Stimulated activated memory B cell treated with anti-CD40 and anti-IgM and Interleukin-4, amounts not matched to agents 10 μg/mL and 1 μg/mL and 100 μg/mL, for 72 hours (primary cell): ENCODE data around the gene GIGYF2.
"Not testable (repeated sequence)": the region's sequence is repeated elsewhere in the genome, so short reads cannot be mapped to it uniquely, and the experiment has no call there.

ENCODE experiments used
- ATAC-seq: fragments of 150-1000 bp; cut with Tn5 transposase; 2 replicates; pipeline ENCODE4 v1.10.0; 2021
- H3K27ac Mint-ChIP-seq: one replicate; pipeline ENCODE4 v1.8.0; 2022; ENCODE audit warnings: mild to moderate bottlenecking, mixed read lengths
- H3K27me3 Mint-ChIP-seq: one replicate; pipeline ENCODE4 v1.8.0; 2022; ENCODE audit warnings: mixed read lengths
- H3K36me3 Mint-ChIP-seq: one replicate; pipeline ENCODE4 v1.8.0; 2022; ENCODE audit warnings: mixed read lengths
- H3K4me1 Mint-ChIP-seq: one replicate; pipeline ENCODE4 v1.8.0; 2022; ENCODE audit warnings: mixed read lengths
- H3K4me3 Mint-ChIP-seq: one replicate; pipeline ENCODE4 v1.8.0; 2022; ENCODE audit warnings: mild to moderate bottlenecking, moderate library complexity, mixed read lengths
- H3K9me3 Mint-ChIP-seq: one replicate; pipeline ENCODE4 v1.8.0; 2022; ENCODE audit warnings: mixed read lengths

Gene GIGYF2

DNA sequence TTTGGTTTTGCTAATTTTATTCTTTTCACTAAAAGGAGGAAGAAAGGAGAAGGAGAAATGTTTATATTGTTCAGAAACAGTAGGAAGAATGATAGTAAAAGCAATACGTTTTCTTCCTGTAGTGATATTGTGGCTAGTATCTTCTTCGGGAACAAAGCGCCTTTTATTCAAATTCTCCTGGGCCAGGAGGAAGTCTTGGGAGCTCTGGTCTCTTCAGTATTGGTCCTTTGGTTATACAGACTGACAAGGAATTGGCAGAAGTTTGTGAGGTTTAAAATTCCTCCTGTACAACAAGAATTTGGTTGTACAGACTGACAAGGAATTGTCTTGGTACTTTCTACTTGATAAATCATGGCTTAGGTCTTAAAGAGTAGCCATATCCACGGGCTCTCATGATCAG, 9.9 kb downstream of the GIGYF2 start:
- Mint-ChIP-seq H3K36me3 (peaks cover 34% of the 10 kb centered on the region), H3K9me3 (no peaks in the 10 kb centered on the region), H3K27me3 (no peaks in the 10 kb centered on the region), H3K4me1 (peaks cover 12% of the 10 kb centered on the region), H3K4me3 (no peak overlapping the region), H3K27ac (no peak overlapping the region)
- no peak for ATAC-seq

DNA sequence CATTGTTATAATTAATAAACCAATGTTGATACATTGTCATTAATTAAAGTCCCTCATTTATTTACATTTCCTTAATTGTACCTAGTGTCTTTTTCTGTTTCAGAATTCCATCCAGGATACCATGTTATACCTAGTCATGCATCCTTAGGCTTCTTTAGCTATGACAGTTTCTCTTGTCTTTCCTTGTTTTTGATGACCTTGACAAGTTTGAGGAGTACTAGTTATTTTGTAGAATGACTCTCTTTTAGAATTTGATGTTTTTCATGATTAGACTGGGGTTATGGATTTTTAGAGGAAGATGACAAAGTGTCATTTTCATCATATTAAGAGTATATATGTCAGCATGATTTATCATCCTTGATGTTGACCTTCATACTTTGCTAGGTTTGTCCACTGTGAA, 16.4 kb downstream of the GIGYF2 start:
- H3K4me1 Mint-ChIP-seq = peaks cover 26% of the 10 kb centered on the region
- peaks cover 43% of the 10 kb centered on the region for H3K36me3 Mint-ChIP-seq
- no peak overlapping the region for H3K27ac Mint-ChIP-seq
- ATAC-seq = no peak
- H3K4me3 Mint-ChIP-seq = no peak overlapping the region
- no peaks in the 10 kb centered on the region for H3K9me3 Mint-ChIP-seq
- H3K27me3 Mint-ChIP-seq = no peaks in the 10 kb centered on the region

- H3K4me3 Mint-ChIP-seq = no peak overlapping the region
- no peaks in the 10 kb centered on the region for H3K27me3 Mint-ChIP-seq
- peaks cover 34% of the 10 kb centered on the region for H3K4me1 Mint-ChIP-seq
- no peak overlapping the region for H3K27ac Mint-ChIP-seq
- H3K9me3 Mint-ChIP-seq = no peaks in the 10 kb centered on the region
- H3K36me3 Mint-ChIP-seq = peaks cover 55% of the 10 kb centered on the region
- no peak for ATAC-seq
These were observed 17.8 kb downstream of the GIGYF2 start for GRCh38 chr2:232714969-232715368.

DNA sequence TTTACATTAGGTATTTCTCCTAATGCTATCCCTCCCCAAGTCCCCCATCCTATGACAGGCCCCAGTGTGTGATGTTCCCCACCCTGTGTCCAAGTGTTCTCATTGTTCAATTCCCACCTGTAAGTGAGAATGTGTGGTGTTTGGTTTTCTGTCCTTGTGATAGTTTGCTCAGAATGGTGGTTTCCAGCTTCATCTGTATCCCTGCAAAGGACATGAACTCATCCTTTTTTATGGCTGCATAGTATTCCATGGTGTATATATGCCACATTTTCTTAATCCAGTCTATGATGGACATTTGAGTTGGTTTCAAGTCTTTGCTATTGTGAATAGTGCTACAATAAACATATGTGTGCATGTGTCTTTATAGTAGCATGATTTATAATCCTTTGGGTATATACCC, 22.9 kb downstream of the GIGYF2 start:
- H3K9me3 Mint-ChIP-seq, H3K27ac Mint-ChIP-seq, H3K4me3 Mint-ChIP-seq, H3K27me3 Mint-ChIP-seq, ATAC-seq: not testable (repeated sequence)
- Mint-ChIP-seq H3K36me3 (peaks cover 67% of the 10 kb centered on the region), H3K4me1 (peaks cover 45% of the 10 kb centered on the region)

DNA sequence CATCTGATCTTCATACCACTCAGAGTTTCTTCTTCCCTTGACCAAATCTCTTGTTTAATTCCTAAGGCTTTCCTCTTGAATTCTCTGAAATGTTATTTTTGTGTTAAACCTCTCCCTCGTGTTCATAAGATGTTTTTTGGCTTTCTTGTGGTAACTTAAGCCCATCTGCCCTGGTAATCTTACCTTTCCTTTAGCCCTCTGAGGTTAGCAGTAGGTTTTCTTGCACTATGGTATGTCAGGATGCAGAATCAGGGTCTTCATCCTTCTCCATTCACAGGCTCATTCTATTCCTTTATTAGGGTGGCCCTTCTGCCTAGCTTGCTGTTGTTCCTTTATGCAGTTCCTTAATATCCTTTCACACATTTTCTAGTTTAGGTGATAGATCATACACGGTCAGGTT, 24.1 kb downstream of the GIGYF2 start:
- no peak for ATAC-seq
- H3K27ac Mint-ChIP-seq = no peak overlapping the region
- peaks cover 41% of the 10 kb centered on the region for H3K4me1 Mint-ChIP-seq
- H3K9me3 Mint-ChIP-seq = no peaks in the 10 kb centered on the region
- peaks cover 72% of the 10 kb centered on the region for H3K36me3 Mint-ChIP-seq
- H3K4me3 Mint-ChIP-seq = no peak overlapping the region
- H3K27me3 Mint-ChIP-seq = no peaks in the 10 kb centered on the region

DNA sequence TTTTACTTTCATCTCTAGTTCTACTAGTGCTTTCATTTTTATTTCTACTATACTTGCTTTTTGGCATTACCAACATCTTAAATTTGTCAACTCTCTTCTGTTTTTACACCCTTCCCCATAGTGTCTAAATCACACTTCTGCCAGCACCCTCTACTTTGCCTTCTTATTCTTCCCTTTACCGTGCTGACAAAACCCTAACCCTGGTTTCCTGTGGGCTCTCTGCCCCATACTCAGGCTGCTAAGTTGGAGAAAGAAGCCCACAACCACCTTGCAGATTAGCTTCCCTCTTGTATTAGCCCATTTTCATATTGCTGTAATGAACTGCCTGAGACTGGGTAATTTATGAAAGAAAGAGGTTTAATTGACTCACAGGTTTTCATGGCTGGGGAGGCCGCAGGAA, 24.8 kb downstream of the GIGYF2 start:
- H3K27me3 Mint-ChIP-seq = no peaks in the 10 kb centered on the region
- H3K4me1 Mint-ChIP-seq = peaks cover 41% of the 10 kb centered on the region

DNA sequence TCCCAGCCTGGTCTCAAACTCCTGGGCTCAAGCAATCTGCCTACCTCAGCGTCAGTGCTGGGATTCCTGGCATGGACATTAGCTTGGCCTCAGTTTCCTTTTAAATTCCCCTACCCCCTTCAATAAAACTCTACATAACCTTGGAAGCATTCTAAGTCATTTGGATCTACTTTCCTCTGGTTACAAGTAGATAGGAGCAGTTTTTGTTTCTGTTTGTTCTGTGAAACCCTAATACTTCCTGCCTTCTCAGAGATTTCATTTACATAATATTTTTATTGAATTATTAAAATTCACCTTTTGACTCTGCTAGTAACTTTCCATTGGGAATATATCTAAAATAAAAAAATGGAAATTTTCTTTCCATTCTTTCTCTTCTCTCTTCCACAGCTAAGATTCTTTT, 25.9 kb downstream of the GIGYF2 start:
- H3K9me3 Mint-ChIP-seq = no peaks in the 10 kb centered on the region
- H3K4me3 Mint-ChIP-seq = no peak overlapping the region
- H3K27me3 Mint-ChIP-seq = no peaks in the 10 kb centered on the region
- no peak overlapping the region for H3K27ac Mint-ChIP-seq
- H3K36me3 Mint-ChIP-seq = peaks cover 65% of the 10 kb centered on the region
- ATAC-seq = no peak
- H3K4me1 Mint-ChIP-seq = peaks cover 40% of the 10 kb centered on the region

More for the DNA sequence above, 24.8 kb downstream of the GIGYF2 start:
- ATAC-seq = no peak
- no peaks in the 10 kb centered on the region for H3K9me3 Mint-ChIP-seq
- peaks cover 66% of the 10 kb centered on the region for H3K36me3 Mint-ChIP-seq
- H3K4me3 Mint-ChIP-seq = no peak overlapping the region
- peak overlapping the region; percentile 1 for H3K27ac Mint-ChIP-seq

- Mint-ChIP-seq H3K9me3 (no peaks in the 10 kb centered on the region), H3K36me3 (peaks cover 48% of the 10 kb centered on the region), H3K27ac (no peak overlapping the region), H3K4me1 (peaks cover 14% of the 10 kb centered on the region), H3K4me3 (no peak overlapping the region), H3K27me3 (no peaks in the 10 kb centered on the region)
- ATAC-seq = no peak
These were observed 31.7 kb downstream of the GIGYF2 start for GRCh38 chr2:232728785-232729184.

DNA sequence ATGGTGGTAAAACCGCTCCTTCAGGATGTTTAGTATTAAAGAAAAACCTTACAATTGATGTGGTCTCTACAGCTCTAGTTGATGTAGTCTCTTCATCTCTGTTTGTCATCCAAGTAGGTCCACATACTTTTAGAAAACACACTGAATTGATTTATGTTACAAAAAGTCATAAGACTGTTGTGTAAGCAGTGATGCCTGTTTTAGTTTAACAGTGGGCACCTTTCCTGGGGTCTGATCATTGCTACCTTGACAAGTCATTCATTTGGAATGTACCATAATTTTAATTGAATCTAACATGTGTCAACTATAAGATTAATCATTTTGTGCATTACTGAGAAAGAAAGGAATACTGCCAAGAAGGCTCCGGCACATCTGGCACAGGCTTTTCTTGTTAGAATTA, 34.3 kb downstream of the GIGYF2 start:
- Mint-ChIP-seq H3K4me3 (no peak overlapping the region), H3K36me3 (peaks cover 36% of the 10 kb centered on the region), H3K27ac (no peak overlapping the region), H3K27me3 (no peaks in the 10 kb centered on the region), H3K9me3 (no peaks in the 10 kb centered on the region), H3K4me1 (peaks cover 8% of the 10 kb centered on the region)
- no peak for ATAC-seq

DNA sequence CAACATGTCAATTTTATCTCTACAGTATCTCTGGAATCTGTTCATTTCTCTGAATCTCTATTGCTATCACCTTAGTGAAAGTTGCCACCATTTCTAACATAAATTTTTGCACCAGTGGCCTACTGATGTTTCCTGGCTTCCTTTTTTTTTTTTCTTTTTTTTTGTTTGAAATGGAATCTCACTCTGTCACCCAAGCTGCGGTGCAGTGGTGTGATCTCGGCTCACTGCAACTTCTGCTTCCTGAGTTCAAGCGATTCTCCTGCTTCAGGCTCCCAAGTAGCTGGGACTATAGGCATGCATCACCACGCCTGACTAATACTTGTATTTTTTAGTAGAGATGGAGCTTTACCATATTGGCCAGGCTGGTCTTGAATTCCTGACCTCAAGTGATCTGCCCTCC, 44.2 kb downstream of the GIGYF2 start:
- no peaks in the 10 kb centered on the region for H3K9me3 Mint-ChIP-seq
- no peak for ATAC-seq
- H3K27me3 Mint-ChIP-seq = no peaks in the 10 kb centered on the region
- no peak overlapping the region for H3K4me3 Mint-ChIP-seq
- H3K27ac Mint-ChIP-seq = no peak overlapping the region
- H3K36me3 Mint-ChIP-seq = peaks cover 36% of the 10 kb centered on the region
- H3K4me1 Mint-ChIP-seq = peaks cover 6% of the 10 kb centered on the region

GRCh38 chr2:232741972-232742371, 44.8 kb downstream of the GIGYF2 start:
- Mint-ChIP-seq H3K27me3 (no peaks in the 10 kb centered on the region), H3K4me1 (peaks cover 6% of the 10 kb centered on the region), H3K9me3 (no peaks in the 10 kb centered on the region), H3K4me3 (no peak overlapping the region), H3K36me3 (peaks cover 36% of the 10 kb centered on the region), H3K27ac (no peak overlapping the region)
- ATAC-seq = no peak

DNA sequence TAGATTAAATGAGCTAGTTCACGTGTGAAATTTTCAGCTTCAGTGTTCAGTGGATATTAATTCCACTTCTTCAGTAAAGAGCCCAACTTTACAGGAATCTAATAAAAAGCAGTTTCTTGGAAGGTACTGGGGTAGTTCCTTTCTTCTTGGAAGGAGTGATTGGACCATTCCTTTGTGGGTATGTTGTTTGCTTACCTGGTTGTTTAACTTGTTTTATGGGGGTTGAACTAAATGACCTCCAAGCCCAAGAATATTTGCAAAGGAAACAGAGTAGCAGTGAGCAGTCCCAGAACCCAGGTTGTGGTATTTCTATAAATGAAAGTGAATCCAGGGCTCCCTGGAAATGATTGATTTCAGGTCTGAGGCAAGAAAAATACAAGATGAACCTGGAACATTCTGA, 47.8 kb downstream of the GIGYF2 start:
- Mint-ChIP-seq H3K4me1 (peaks cover 6% of the 10 kb centered on the region), H3K4me3 (no peak overlapping the region), H3K27ac (no peak overlapping the region), H3K27me3 (no peaks in the 10 kb centered on the region), H3K36me3 (peaks cover 44% of the 10 kb centered on the region), H3K9me3 (no peaks in the 10 kb centered on the region)
- ATAC-seq = no peak

DNA sequence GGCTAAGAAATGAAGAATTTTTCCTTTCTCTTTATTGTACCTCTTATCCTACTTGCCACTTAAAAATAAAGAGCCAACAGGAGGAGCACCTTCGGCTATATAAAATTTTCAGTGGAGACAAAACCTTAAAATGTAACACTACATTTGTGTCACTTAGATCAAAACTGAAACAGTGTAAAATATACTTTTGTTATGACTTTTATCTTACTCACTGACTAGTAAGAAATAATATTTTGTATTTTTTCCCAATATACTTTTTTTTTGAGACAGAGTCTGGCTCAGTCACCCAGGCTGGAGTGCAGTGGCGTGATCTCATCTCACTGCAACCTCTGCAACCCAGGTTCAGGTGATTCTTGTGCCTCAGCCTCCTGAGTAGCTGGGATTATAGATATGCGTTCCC, 50.9 kb downstream of the GIGYF2 start:
- Mint-ChIP-seq H3K27ac (peak overlapping the region; percentile 14), H3K27me3 (no peaks in the 10 kb centered on the region), H3K4me1 (no peaks in the 10 kb centered on the region), H3K4me3 (no peak overlapping the region), H3K36me3 (peaks cover 29% of the 10 kb centered on the region), H3K9me3 (no peaks in the 10 kb centered on the region)
- no peak for ATAC-seq

DNA sequence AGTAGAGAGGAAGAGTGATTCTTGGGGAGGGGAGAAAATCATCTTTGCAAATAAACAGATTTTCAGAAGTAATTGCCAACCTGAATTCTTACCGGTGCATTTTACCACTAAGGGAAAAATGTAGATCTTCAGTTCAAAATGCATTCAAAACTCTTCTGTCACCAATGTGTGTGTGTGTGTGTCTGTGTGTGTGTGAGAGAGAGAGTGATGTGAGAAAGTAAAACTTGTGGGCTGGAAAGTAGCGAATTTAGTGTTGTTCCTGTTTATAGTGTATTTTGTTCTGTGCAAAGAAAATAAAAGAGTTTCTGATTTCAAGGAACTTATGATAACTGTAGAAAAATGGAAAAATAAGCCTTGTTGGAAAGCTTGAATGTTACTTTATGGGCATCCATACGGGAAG, 52.2 kb downstream of the GIGYF2 start:
- no peak overlapping the region for H3K4me3 Mint-ChIP-seq
- ATAC-seq = no peak
- peaks cover 29% of the 10 kb centered on the region for H3K36me3 Mint-ChIP-seq
- H3K9me3 Mint-ChIP-seq = no peaks in the 10 kb centered on the region
- no peaks in the 10 kb centered on the region for H3K4me1 Mint-ChIP-seq
- H3K27me3 Mint-ChIP-seq = no peaks in the 10 kb centered on the region
- H3K27ac Mint-ChIP-seq = no peak overlapping the region

DNA sequence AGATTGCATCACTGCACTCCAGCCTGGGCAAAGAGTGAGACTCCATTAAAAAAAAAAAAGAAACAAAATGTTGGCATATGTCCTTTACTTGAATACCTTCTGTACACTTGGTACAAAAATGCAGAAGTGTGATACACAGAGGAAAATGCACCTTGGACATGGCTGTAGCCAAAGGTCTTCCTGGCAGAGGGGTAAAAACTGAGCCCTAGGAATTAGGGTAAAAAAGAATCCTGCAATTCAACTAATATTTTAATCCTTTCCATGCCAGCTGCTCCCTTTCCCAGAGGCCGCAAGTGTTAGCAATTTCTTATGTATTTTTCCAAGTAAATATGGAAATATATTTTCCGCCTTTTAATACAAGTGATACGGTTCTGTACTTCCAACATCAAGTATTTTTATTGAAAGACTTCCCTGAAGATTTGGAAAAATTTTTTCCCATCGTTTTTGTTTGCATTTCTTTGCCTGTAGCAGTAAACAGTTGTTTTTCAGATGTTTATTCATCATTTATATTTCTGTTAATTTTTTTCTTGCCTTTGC, 53.1 kb downstream of the GIGYF2 start:
- no peak overlapping the region for H3K4me3 Mint-ChIP-seq
- peaks cover 30% of the 10 kb centered on the region for H3K36me3 Mint-ChIP-seq
- no peak for ATAC-seq
- H3K4me1 Mint-ChIP-seq = no peaks in the 10 kb centered on the region
- H3K27ac Mint-ChIP-seq = no peak overlapping the region
- H3K27me3 Mint-ChIP-seq = no peaks in the 10 kb centered on the region
- no peaks in the 10 kb centered on the region for H3K9me3 Mint-ChIP-seq

DNA sequence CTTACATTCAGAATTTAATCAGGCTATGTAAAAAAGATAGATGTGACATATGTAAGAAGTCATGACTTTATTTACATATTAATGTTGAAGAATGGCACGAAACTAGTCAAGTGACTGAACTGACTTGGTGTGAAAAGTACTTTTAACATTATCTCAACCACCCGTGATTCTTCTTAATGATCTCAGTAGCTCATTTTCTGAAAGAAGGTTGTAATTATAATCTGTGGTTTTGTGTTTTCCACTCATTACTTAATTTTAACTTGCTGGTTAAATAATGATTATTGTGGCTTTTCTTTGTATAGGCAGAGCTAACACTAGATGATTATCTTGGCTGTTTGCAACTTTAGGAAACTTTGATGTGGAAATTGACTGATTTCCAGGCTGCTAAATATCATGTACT, 60.8 kb downstream of the GIGYF2 start:
- Mint-ChIP-seq H3K4me1 (no peaks in the 10 kb centered on the region), H3K27ac (no peak overlapping the region), H3K36me3 (peaks cover 23% of the 10 kb centered on the region), H3K9me3 (no peaks in the 10 kb centered on the region), H3K27me3 (no peaks in the 10 kb centered on the region), H3K4me3 (no peak overlapping the region)
- no peak for ATAC-seq
